Lower leg skin (tissue), 4 donors: ENCODE data around the gene VPS35L. TPM values are rescaled to one million over a fixed set of nuclear protein-coding genes. Genes with fewer than 3 reads are reported as not detected.

Experiments used
- DNase-seq, 2 donors: peaks; one replicate each; pipeline ENCODE4 v3.0.0-alpha.2; 2019; ENCODE audit warnings: low spot score in 2 of 2
- H3K4me3 ChIP-seq: fragments of 200-600 bp; sonication (generic); 2 replicates; pipeline ENCODE4 v1.5.1; 2017; ENCODE audit warnings: mild to moderate bottlenecking, low read depth; ENCODE audit not compliant: poor library complexity, severe bottlenecking
- CTCF ChIP-seq, 3 donors: fragments of 450-650 bp; IDR thresholded peaks; one replicate each; pipeline ENCODE4 v1.5.1; 2016; ENCODE audit warnings: antibody characterized with exemption in 3 of 3, mild to moderate bottlenecking in 3 of 3, moderate library complexity in 2 of 3
- POLR2A ChIP-seq, 2 donors: fragments of 450-650 bp; IDR thresholded peaks; one replicate each; pipeline ENCODE4 v1.6.1; 2016 to 2017; ENCODE audit warnings: antibody characterized with exemption in 2 of 2, mild to moderate bottlenecking in 1 of 2, moderate library complexity in 1 of 2
- WGBS, 2 donors: methylation state at CpG; one replicate each; pipeline ENCODE4 v1.1.5; 2018; 5-methylcytosine and 5-hydroxymethylcytosine counted together
- intact Hi-C: fragments of 100-400 bp; cut with DNase I; formaldehyde crosslinking; loops from one replicate; pipeline ENCODE4 v1.15.0; 2023; ENCODE audit warnings: low total_unique reads
- total RNA-seq, 4 donors: library from RNA; depleted of rRNA; stranded (reverse); fragments of >200 nt; gene quantifications; one replicate each; pipeline ENCODE4 v1.1.0, GENCODE V29; 2016

VPS35L gene
- total RNA-seq, 4 donors from 2014 or later, result 14.5 to 24.2 (median 17.0) TPM

GRCh38 chr16:19515757-19516156, 39.7 kb upstream of the VPS35L start:
- H3K4me3 ChIP-seq, result no peak overlapping the region
- 84 to 93% methylated on average over 2 of the region's 2 CpGs for WGBS, 2 donors
- no peak for TF ChIP-seq CTCF (IDR thresholded peaks at IDR 0.05)
- TF ChIP-seq POLR2A (IDR thresholded peaks at IDR 0.05), result no peak

GRCh38 chr16:19517424-19518089, 37.9 kb upstream of the VPS35L start:
- no peak for DNase-seq
- WGBS, 2 donors, result 62 to 75% methylated on average over 8 of the region's 8 CpGs
- TF ChIP-seq CTCF (IDR thresholded peaks at IDR 0.05) (no peak), POLR2A (IDR thresholded peaks at IDR 0.05) (no peak)
- no peak overlapping the region for H3K4me3 ChIP-seq
- intact Hi-C loops, result no loop called here

More at GRCh38 chr16:19515757-19516156, 39.7 kb upstream of the VPS35L start:
- intact Hi-C loops, result no loop called here
- no peak for DNase-seq

GRCh38 chr16:19518388-19518787, 37.1 kb upstream of the VPS35L start:
- H3K4me3 ChIP-seq, result no peak overlapping the region
- TF ChIP-seq POLR2A (IDR thresholded peaks at IDR 0.05) (no peak), CTCF (IDR thresholded peaks at IDR 0.05) (no peak)
- no peak for DNase-seq
- WGBS, 2 donors, result 60 to 62% methylated on average over 2 of the region's 2 CpGs
- intact Hi-C loops, result no loop called here

GRCh38 chr16:19520861-19521331, 34.6 kb upstream of the VPS35L start:
- WGBS, 2 donors, result 7 to 8% methylated on average over 8 of the region's 8 CpGs

GRCh38 chr16:19521471-19522396, 33.8 kb upstream of the VPS35L start, which contains the start of gene GDE1:
Gene GDE1 (minus strand): TSS chr16:19522098. CDS start chr16:19521964, 134 bp downstream.
- TF ChIP-seq POLR2A (IDR thresholded peaks at IDR 0.05) (peak in 1 of 2 donors; percentile 34), CTCF (IDR thresholded peaks at IDR 0.05) (no peak)
- WGBS, 2 donors, result 0% methylated on average over 60 to 61 of the region's 62 CpGs
- DNase-seq, result peak; percentile 94 to 99
- peak within 1 kb of the TSS; percentile 67 for H3K4me3 ChIP-seq
- intact Hi-C loops, result no loop called here

More at GRCh38 chr16:19520861-19521331, 34.6 kb upstream of the VPS35L start:
- DNase-seq, result no peak
- no peak for TF ChIP-seq CTCF (IDR thresholded peaks at IDR 0.05)
- TF ChIP-seq POLR2A (IDR thresholded peaks at IDR 0.05), result no peak
- intact Hi-C loops, result no loop called here
- peak overlapping the region; percentile 67 for H3K4me3 ChIP-seq
